T-cell (primary cell): Measurements from ENCODE around the gene PKD1L1. TPM values are rescaled to one million over a fixed set of nuclear protein-coding genes. Genes with fewer than 3 reads are reported as not detected.

Experiments used
- ATAC-seq, 4 experiments: fragments of 200-7000 bp in 3 of 4; fragments of 150-1000 bp in 1 of 4; cut with Tn5 transposase; replicated peaks in 1 of 4; 1 replicate in 3 of 4; 2 replicates in 1 of 4; pipeline ENCODE4 v1.10.0; 2021; ENCODE audit warnings: moderate library complexity in 3 of 4, mild to moderate bottlenecking in 2 of 4, moderate number of reproducible peaks in 1 of 4
- CTCF ChIA-PET, 2 donors: fragments of 300-600 bp; sonication (Branson Sonifier 250); formaldehyde crosslinking; loops; one replicate each; lab custom pipeline; 2022; ENCODE audit warnings: antibody characterized with exemption in 2 of 2; lab: Charles Lee
- POLR2A ChIA-PET, 2 donors: fragments of 300-600 bp; sonication (Branson Sonifier 250); formaldehyde crosslinking; loops; one replicate each; lab custom pipeline; 2022; ENCODE audit warnings: antibody characterized with exemption in 2 of 2; lab: Charles Lee
- DNase-seq, 35 experiments: peaks; one replicate each; pipeline versions ENCODE4 v3.0.0 to v3.0.0-alpha.2; 2013 to 2023
- H3K27ac ChIP-seq: one replicate; pipeline ENCODE4 v1.5.1; 2013; ENCODE audit warnings: low read length
- H3K27me3 ChIP-seq, 2 experiments: replicated peaks in 1 of 2; 1 replicate in 1 of 2; 2 replicates in 1 of 2; pipeline versions ENCODE4 v1.6.1 to v1.7.0; 2013; ENCODE audit warnings: low read length in 1 of 2, mixed read lengths in 1 of 2; ENCODE audit not compliant: control insufficient read depth in 2 of 2, insufficient read depth in 2 of 2; ENCODE audit errors: extremely low read depth in 1 of 2
- H3K36me3 ChIP-seq, 2 donors: 1 replicate in 1 of 2; 2 replicates in 1 of 2; pipeline versions ENCODE4 v1.6.1 to v1.7.0; 2013; ENCODE audit warnings: low read length in 1 of 2; ENCODE audit not compliant: control insufficient read depth in 2 of 2, insufficient read depth in 1 of 2; ENCODE audit errors: extremely low read depth in 1 of 2
- H3K4me1 ChIP-seq, 2 experiments: 1 replicate in 1 of 2; 2 replicates in 1 of 2; pipeline versions ENCODE4 v1.6.1 to v1.7.0; 2013; ENCODE audit warnings: low read length in 2 of 2, mixed read lengths in 1 of 2; ENCODE audit not compliant: insufficient read depth in 2 of 2, control insufficient read depth in 1 of 2; ENCODE audit errors: extremely low read depth in 1 of 2
- H3K4me3 ChIP-seq, 2 donors: 1 replicate in 1 of 2; 2 replicates in 1 of 2; pipeline versions ENCODE4 v1.5.1 to v1.7.0; 2013; ENCODE audit warnings: mild to moderate bottlenecking in 2 of 2, low read length in 1 of 2, moderate library complexity in 1 of 2; ENCODE audit not compliant: control insufficient read depth in 1 of 2; ENCODE audit errors: extremely low read depth in 1 of 2
- H3K9me3 ChIP-seq: 2 replicates; pipeline ENCODE4 v1.7.0; 2013
- H3K27ac Mint-ChIP-seq, 2 donors: one replicate each; pipeline ENCODE4 v1.8.0; 2020 to 2021; ENCODE audit warnings: mild to moderate bottlenecking in 2 of 2, mixed read lengths in 2 of 2
- H3K27me3 Mint-ChIP-seq, 2 donors: one replicate each; pipeline ENCODE4 v1.8.0; 2021 to 2022; ENCODE audit warnings: mixed read lengths in 2 of 2
- H3K36me3 Mint-ChIP-seq: one replicate; pipeline ENCODE4 v1.8.0; 2021; ENCODE audit warnings: mixed read lengths
- H3K4me1 Mint-ChIP-seq, 3 donors: one replicate each; pipeline ENCODE4 v1.8.0; 2020 to 2022; ENCODE audit warnings: mixed read lengths in 3 of 3, mild to moderate bottlenecking in 1 of 3
- H3K4me3 Mint-ChIP-seq, 3 donors: one replicate each; pipeline ENCODE4 v1.8.0; 2020 to 2022; ENCODE audit warnings: mild to moderate bottlenecking in 3 of 3, mixed read lengths in 3 of 3, moderate library complexity in 3 of 3
- H3K9me3 Mint-ChIP-seq, 3 donors: one replicate each; pipeline ENCODE4 v1.8.0; 2020 to 2022; ENCODE audit warnings: mixed read lengths in 3 of 3
- WGBS: methylation state at CpG from one replicate; pipeline ENCODE4 v1.1.5; 2013; ENCODE audit warnings: missing lambda C conversion rate; ENCODE audit not compliant: insufficient coverage; 5-methylcytosine and 5-hydroxymethylcytosine counted together
- total RNA-seq, 35 experiments: library from RNA in 6 of 35; stranded (reverse) in 6 of 35; fragments of 120-200 nt in 1 of 35; gene quantifications; one replicate each; pipeline versions ENCODE4 v1.2.1 to v1.2.4 and lab custom pipeline; 2013 to 2026

The PKD1L1 gene
- total RNA-seq, 5 donors from 2014 or later (not counting 1 experiment from before 2014, with no cell fraction given): 0.30 to 0.76 (median 0.38) TPM

DNA sequence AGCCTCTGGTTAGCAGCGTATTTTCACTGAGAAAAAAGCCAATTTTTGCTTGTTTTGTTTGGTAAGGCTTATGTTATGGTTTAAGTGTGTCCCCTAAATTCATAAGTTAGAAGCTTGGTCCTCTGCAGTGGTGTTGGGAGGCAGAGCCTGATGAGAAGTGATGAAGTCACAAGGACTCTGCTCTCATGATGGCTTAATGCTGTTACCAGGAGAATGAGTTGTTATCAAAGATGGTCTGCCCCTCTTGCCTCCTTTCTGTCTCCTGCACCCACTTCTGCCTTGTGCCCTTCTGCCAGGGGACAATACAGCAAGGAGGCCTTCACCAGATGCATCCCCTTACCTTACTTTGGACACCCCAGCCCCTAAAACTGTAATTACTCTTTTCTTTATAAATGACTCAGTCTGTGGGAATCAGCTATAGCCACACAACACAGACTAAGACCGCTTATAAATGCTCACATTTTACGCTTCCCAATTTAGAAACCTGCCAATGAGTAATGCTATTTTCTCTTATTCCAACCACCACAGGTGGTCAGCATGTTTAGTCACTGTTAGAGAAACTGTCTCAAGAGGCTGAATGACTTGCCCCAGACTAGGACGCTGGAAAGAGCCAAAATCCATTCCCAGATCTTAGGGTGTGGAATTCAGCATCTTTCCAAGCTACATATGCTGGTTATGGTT, 6.1 kb upstream of the PKD1L1 start:
- Mint-ChIP-seq H3K36me3 (peaks cover 32% of the 10 kb centered on the region), H3K27ac (no peak overlapping the region), H3K9me3 (no peaks in the 10 kb centered on the region), H3K4me1 (peaks cover 2 to 8% (median 6%) of the 10 kb centered on the region in 3 donors), H3K27me3 (no peaks in the 10 kb centered on the region), H3K4me3 (no peak overlapping the region)
- Histone ChIP-seq H3K27ac (no peak overlapping the region), H3K4me3 (no peak overlapping the region), H3K27me3 (no peaks in the 10 kb centered on the region), H3K9me3 (no peaks in the 10 kb centered on the region), H3K4me1 (no peaks in the 10 kb centered on the region), H3K36me3 (peaks cover 0 to 16% of the 10 kb centered on the region in 2 donors)
- WGBS: 100% methylated on average over 1 of the region's 4 CpGs
- ChIA-PET CTCF (no interaction called here), POLR2A (no interaction called here)
- DNase-seq (no peak), ATAC-seq (no peak)

DNA sequence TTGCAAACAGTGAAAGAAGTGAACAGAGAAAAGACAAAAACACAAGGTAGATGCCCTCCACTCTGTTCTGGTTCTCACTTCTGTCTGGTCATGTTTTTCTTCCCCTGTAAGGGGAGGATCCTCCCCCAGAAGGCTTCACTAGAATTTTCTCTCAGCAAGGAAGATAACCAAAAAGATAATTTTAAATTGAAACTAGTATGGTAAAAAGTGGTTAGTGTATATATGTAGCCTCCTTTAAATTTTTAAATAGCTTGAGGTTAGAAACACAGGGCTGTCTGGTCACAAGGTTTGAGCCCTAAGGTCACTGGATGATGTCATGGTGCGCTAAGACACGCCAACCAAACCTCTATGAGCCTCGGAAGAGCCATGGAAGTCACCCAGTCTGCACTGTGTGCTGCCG, 5.6 kb upstream of the PKD1L1 start:
- Mint-ChIP-seq H3K27ac (no peak overlapping the region), H3K36me3 (peaks cover 32% of the 10 kb centered on the region), H3K4me1 (peaks cover 2 to 8% (median 6%) of the 10 kb centered on the region in 3 donors), H3K9me3 (no peaks in the 10 kb centered on the region), H3K4me3 (no peak overlapping the region), H3K27me3 (no peaks in the 10 kb centered on the region)
- no peak for ATAC-seq
- POLR2A ChIA-PET: no interaction called here
- Histone ChIP-seq H3K27me3 (no peaks in the 10 kb centered on the region), H3K36me3 (peaks cover 0 to 16% of the 10 kb centered on the region in 2 donors), H3K27ac (no peak overlapping the region), H3K4me3 (no peak overlapping the region), H3K4me1 (no peaks in the 10 kb centered on the region), H3K9me3 (no peaks in the 10 kb centered on the region)
- CTCF ChIA-PET: no interaction called here
- DNase-seq: no peak
- 92% methylated on average over 4 of the region's 4 CpGs for WGBS

DNA sequence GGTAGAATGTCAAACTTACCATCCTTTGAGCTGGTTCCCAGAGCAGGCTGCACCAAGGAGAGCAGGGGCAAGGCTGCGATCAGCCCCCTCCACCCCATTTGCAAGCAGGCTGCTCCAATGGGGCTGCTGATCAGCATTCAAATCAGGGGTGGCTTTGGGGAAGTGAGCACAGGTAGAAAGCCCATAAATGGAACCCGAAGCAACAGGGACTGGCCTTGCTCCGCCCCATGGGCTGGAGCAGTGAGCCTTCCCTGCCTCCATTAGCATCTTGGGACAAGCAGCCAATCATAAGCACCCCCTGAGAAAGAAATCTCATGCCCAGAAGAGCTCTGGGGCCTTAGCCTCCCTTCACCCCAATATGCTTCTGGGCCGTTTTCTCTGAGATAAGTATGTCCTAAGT, 4.0 kb upstream of the PKD1L1 start:
- Histone ChIP-seq H3K9me3 (no peaks in the 10 kb centered on the region), H3K4me3 (no peak overlapping the region), H3K27me3 (no peaks in the 10 kb centered on the region), H3K27ac (no peak overlapping the region), H3K4me1 (no peaks in the 10 kb centered on the region), H3K36me3 (peaks cover 0 to 16% of the 10 kb centered on the region in 2 donors)
- ChIA-PET CTCF (no interaction called here), POLR2A (interaction anchor here in 1 of 2 donors (0.5 kb wide), 1 partner anchor 139 kb away, joined by 6 read pairs; no protein-coding TSS in a partner anchor)
- no peaks in the 10 kb centered on the region for H3K27me3 Mint-ChIP-seq
- H3K4me1 Mint-ChIP-seq: peaks cover 0 to 2% (median 0%) of the 10 kb centered on the region in 3 donors
- H3K9me3 Mint-ChIP-seq: no peaks in the 10 kb centered on the region
- no peak overlapping the region for H3K27ac Mint-ChIP-seq
- peaks cover 23% of the 10 kb centered on the region for H3K36me3 Mint-ChIP-seq
- DNase-seq (no peak), ATAC-seq (no peak)
- WGBS: 80% methylated on average over 1 of the region's 4 CpGs
- no peak overlapping the region for H3K4me3 Mint-ChIP-seq

DNA sequence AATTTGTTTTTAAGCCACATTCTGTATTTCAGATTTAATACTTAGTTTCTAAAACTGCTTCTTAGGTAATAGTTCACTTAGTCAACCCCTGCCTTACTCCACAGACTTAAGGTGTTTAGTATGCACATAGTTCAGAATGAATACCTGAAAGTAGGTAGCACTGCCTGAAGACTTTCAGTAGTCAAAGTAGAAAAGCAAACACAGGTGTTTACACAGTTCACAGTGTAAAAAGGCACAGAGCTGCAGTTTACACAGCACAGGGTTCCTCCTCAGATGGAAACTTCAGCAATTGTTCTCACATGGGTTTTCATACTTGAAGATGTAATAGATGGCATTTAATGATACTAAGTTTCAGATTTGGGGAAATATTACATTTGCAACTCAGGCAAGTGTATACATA, 3.1 kb upstream of the PKD1L1 start:
- H3K4me3 Mint-ChIP-seq: no peak overlapping the region
- H3K27ac ChIP-seq: no peak overlapping the region
- H3K27ac Mint-ChIP-seq: no peak overlapping the region
- peaks cover 0 to 16% of the 10 kb centered on the region in 2 donors for H3K36me3 ChIP-seq
- H3K27me3 ChIP-seq: no peaks in the 10 kb centered on the region
- ChIA-PET POLR2A (interaction anchor here in 1 of 2 donors (0.7 kb wide), 1 partner anchor 99 kb away, joined by 4 read pairs; no protein-coding TSS in a partner anchor), CTCF (interaction anchor here in 1 of 2 donors (0.5 kb wide), 1 partner anchor 202 kb away, joined by 5 read pairs; no protein-coding TSS in a partner anchor)
- DNase-seq: no peak
- H3K9me3 Mint-ChIP-seq: no peaks in the 10 kb centered on the region
- no peaks in the 10 kb centered on the region for H3K4me1 Mint-ChIP-seq
- H3K27me3 Mint-ChIP-seq: no peaks in the 10 kb centered on the region
- H3K9me3 ChIP-seq: no peaks in the 10 kb centered on the region
- no peak overlapping the region for H3K4me3 ChIP-seq
- ATAC-seq: no peak
- peaks cover 17% of the 10 kb centered on the region for H3K36me3 Mint-ChIP-seq
- no peaks in the 10 kb centered on the region for H3K4me1 ChIP-seq

DNA sequence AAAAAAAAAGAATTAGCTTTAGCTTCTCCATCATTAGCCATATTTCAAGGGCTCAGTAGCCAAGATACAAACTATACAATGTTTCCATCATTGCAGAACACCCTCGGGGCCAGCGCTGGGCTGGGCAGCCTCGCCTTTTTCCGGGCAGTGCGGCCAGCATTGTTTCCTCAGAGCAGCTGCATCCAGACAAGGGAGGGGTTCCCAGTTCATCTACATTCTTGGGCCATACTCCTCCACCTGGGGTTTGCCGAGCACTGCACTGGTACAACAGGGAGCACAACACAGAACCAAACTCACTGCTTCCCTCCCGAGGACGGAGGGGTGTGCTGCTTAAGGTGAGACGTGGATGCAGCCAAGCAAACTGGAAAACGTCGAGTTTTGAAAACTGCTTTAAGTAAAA, 2.4 kb upstream of the PKD1L1 start:
- CTCF ChIA-PET: no interaction called here
- H3K36me3 Mint-ChIP-seq: peaks cover 17% of the 10 kb centered on the region

DNA sequence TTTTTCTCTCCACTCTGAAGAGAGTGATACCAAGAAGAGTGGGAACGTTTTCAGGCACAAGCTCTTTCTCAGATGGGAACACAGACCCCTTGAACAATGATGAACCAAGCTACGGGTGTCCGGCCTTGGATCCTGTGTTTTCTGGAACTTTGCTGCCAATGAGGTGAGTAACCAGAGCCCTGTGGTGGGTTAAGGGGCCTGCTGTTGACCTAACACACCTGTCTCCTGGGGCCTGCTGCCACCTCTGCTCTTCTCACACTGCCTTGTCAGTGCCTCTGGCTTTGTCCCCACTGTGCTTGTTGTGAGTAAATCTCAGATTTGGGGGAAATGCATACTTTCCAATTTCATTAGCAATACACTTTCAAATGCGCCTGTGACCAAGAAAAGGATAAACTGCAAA, 1.4 kb upstream of the PKD1L1 start:
- peaks cover 0 to 6% of the 10 kb centered on the region in 2 donors for H3K36me3 ChIP-seq
- CTCF ChIA-PET: no interaction called here
- Mint-ChIP-seq H3K4me1 (no peaks in the 10 kb centered on the region), H3K9me3 (no peaks in the 10 kb centered on the region), H3K27ac (no peak overlapping the region), H3K36me3 (peaks cover 11% of the 10 kb centered on the region), H3K27me3 (no peaks in the 10 kb centered on the region), H3K4me3 (no peak overlapping the region)
- no CpG with 5 or more reads among the region's 4 CpGs for WGBS
- no peaks in the 10 kb centered on the region for H3K9me3 ChIP-seq
- no peaks in the 10 kb centered on the region for H3K4me1 ChIP-seq
- no peak for DNase-seq
- no peak overlapping the region for H3K27ac ChIP-seq
- no peak for ATAC-seq
- POLR2A ChIA-PET: no interaction called here
- H3K4me3 ChIP-seq: no peak overlapping the region
- no peaks in the 10 kb centered on the region for H3K27me3 ChIP-seq

More for the DNA sequence above, 2.4 kb upstream of the PKD1L1 start:
- Mint-ChIP-seq H3K4me3 (no peak overlapping the region), H3K4me1 (no peaks in the 10 kb centered on the region), H3K9me3 (no peaks in the 10 kb centered on the region), H3K27me3 (no peaks in the 10 kb centered on the region), H3K27ac (no peak overlapping the region)
- POLR2A ChIA-PET: interaction anchor here in 1 of 2 donors (0.6 kb wide), 1 partner anchor 14 kb away, joined by 3 read pairs; no protein-coding TSS in a partner anchor
- ATAC-seq: no peak
- Histone ChIP-seq H3K27me3 (no peaks in the 10 kb centered on the region), H3K36me3 (peaks cover 0 to 11% of the 10 kb centered on the region in 2 donors), H3K4me1 (no peaks in the 10 kb centered on the region), H3K27ac (no peak overlapping the region), H3K9me3 (no peaks in the 10 kb centered on the region), H3K4me3 (no peak overlapping the region)
- WGBS: 92% methylated on average over 5 of the region's 11 CpGs
- DNase-seq: no peak
